Trophoblast cell (in vitro differentiated cells and primary cell): ENCODE results near the gene LINGO3.

Experiments
- DNase-seq, 2 donors: peaks; one replicate each; pipeline ENCODE4 v3.0.0-alpha.2; 2016
- H2AFZ ChIP-seq: 2 replicates; pipeline ENCODE4 v1.6.1; 2013; ENCODE audit warnings: low read length, moderate library complexity, mild to moderate bottlenecking; ENCODE audit not compliant: insufficient read depth, poor library complexity
- H2AK5ac ChIP-seq: 2 replicates; pipeline ENCODE4 v1.6.1; 2013; ENCODE audit warnings: mild to moderate bottlenecking, low read length
- H2BK120ac ChIP-seq: 2 replicates; pipeline ENCODE4 v1.6.1; 2013; ENCODE audit warnings: low read length, mild to moderate bottlenecking, moderate library complexity; ENCODE audit not compliant: insufficient read depth, poor library complexity
- H2BK12ac ChIP-seq: 2 replicates; pipeline ENCODE4 v1.6.1; 2013; ENCODE audit warnings: mild to moderate bottlenecking, low read length, moderate library complexity
- H2BK5ac ChIP-seq: 2 replicates; pipeline ENCODE4 v1.6.1; 2013; ENCODE audit warnings: low read length, low read depth, moderate library complexity, mild to moderate bottlenecking; ENCODE audit not compliant: poor library complexity
- H3K14ac ChIP-seq: 2 replicates; pipeline ENCODE4 v1.6.1; 2013; ENCODE audit warnings: mild to moderate bottlenecking, low read length
- H3K18ac ChIP-seq: 2 replicates; pipeline ENCODE4 v1.6.1; 2013; ENCODE audit warnings: mild to moderate bottlenecking, low read length
- H3K23ac ChIP-seq: 2 replicates; pipeline ENCODE4 v1.6.1; 2013; ENCODE audit warnings: low read length
- H3K27ac ChIP-seq: 2 replicates; pipeline ENCODE4 v1.5.1; 2013; ENCODE audit warnings: low read depth, mild to moderate bottlenecking, inconsistent platforms, low read length, moderate library complexity
- H3K27me3 ChIP-seq: 2 replicates; pipeline ENCODE4 v1.6.1; 2013; ENCODE audit warnings: inconsistent platforms, mild to moderate bottlenecking, low read length, moderate library complexity; ENCODE audit not compliant: insufficient read depth
- H3K36me3 ChIP-seq, 2 experiments: 1 replicate in 1 of 2; 2 replicates in 1 of 2; pipeline ENCODE4 v1.6.1; 2013; ENCODE audit warnings: low read length in 2 of 2, mild to moderate bottlenecking in 2 of 2, moderate library complexity in 1 of 2; ENCODE audit not compliant: insufficient read depth in 2 of 2, control insufficient read depth in 1 of 2
- H3K4ac ChIP-seq: 2 replicates; pipeline ENCODE4 v1.6.1; 2013; ENCODE audit warnings: low read depth, mild to moderate bottlenecking, low read length, moderate library complexity
- H3K4me1 ChIP-seq, 2 experiments: 1 replicate in 1 of 2; 2 replicates in 1 of 2; pipeline ENCODE4 v1.6.1; 2013; ENCODE audit warnings: low read length in 2 of 2, mild to moderate bottlenecking in 2 of 2, moderate library complexity in 1 of 2; ENCODE audit not compliant: insufficient read depth in 2 of 2, control insufficient read depth in 1 of 2
- H3K4me2 ChIP-seq: 2 replicates; pipeline ENCODE4 v1.6.1; 2013; ENCODE audit warnings: inconsistent platforms, mild to moderate bottlenecking, low read length, moderate library complexity
- H3K4me3 ChIP-seq: 2 replicates; pipeline ENCODE4 v1.5.1; 2013; ENCODE audit warnings: mild to moderate bottlenecking, low read depth, low read length, inconsistent platforms
- H3K79me1 ChIP-seq: one replicate; pipeline ENCODE4 v1.6.1; 2013; ENCODE audit warnings: low read length
- H3K79me2 ChIP-seq: 2 replicates; pipeline ENCODE4 v1.6.1; 2013; ENCODE audit warnings: low read length, mild to moderate bottlenecking; ENCODE audit not compliant: control insufficient read depth, insufficient read depth, poor library complexity
- H3K9ac ChIP-seq: 2 replicates; pipeline ENCODE4 v1.6.1; 2013; ENCODE audit warnings: mild to moderate bottlenecking, low read length
- H3K9me3 ChIP-seq: 2 replicates; pipeline ENCODE4 v1.6.1; 2013; ENCODE audit warnings: low read depth, mild to moderate bottlenecking, control low read depth, inconsistent platforms, low read length; ENCODE audit not compliant: insufficient read depth
- H4K12ac ChIP-seq: 2 replicates; pipeline ENCODE4 v1.6.1; 2013; ENCODE audit warnings: low read depth, mild to moderate bottlenecking, low read length, moderate library complexity
- H4K8ac ChIP-seq: 2 replicates; pipeline ENCODE4 v1.6.1; 2013; ENCODE audit warnings: low read depth, mild to moderate bottlenecking, low read length, moderate library complexity
- H4K91ac ChIP-seq: one replicate; pipeline ENCODE4 v1.6.1; 2013; ENCODE audit warnings: low read depth, mild to moderate bottlenecking, low read length, moderate library complexity
- WGBS: extraction: QIAGEN DNeasy Blood & Tissue Kit; methylation state at CpG from one replicate; pipeline ENCODE4 v1.1.7; 2013; ENCODE audit warnings: missing lambda C conversion rate; ENCODE audit not compliant: insufficient read length, insufficient coverage; ENCODE audit errors: extremely low coverage; 5-methylcytosine and 5-hydroxymethylcytosine counted together

Gene LINGO3

DNA sequence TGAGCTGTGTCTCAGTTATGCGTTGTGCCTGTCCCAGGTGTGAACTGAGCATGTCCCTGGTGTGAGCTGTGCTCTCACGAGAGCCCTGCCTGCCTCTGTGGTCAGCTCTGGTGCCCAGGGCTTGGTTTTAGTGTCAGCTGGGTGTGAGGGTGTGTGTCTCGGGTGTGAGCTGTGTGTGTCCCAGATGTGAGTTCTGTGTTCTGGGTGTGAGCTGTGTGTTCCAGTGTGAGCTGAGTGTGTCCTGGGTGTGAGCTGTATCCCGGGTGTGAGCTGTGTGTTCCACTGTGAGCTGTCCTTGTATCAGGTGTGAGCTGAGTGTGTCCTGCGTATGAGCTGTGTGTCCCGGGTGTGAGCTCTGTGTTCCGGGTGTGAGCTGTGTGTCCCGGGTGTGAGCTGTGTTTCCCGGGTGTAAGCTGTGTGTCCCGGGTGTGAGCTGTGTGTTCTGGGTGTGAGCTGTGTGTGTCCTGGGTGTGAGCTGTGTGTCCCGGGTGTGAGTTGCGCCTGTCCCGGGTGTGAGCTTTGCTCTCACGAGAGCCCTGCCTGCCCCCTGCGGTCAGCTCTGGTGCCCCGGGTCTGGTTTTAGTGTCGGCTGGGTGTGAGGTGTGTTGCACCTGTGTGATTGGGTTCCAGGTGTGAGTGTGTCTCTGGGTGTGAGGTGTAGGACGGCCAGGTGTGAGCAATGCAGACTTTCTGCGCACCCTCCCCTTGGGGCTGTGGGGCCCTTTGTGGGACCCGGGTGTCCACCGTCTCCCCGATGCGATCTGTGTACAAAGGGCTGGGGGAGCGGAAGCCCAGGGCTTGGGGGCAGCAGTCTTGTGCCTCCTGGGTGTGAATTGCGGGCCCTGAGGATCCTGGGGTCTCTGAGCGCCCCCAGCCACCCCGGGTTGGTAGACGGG, 18.9 kb downstream of the LINGO3 start:
- Histone ChIP-seq H3K4ac (no peak overlapping the region), H3K9me3 (peaks cover 24% of the 10 kb centered on the region), H3K79me1 (no peaks in the 10 kb centered on the region), H4K8ac (no peak overlapping the region), H3K4me1 (peaks cover 9 to 20% of the 10 kb centered on the region in 2 experiments), H3K27me3 (peaks cover 49% of the 10 kb centered on the region), H2BK120ac (no peak overlapping the region), H3K4me2 (no peak overlapping the region), H2AFZ (no peak overlapping the region), H3K14ac (no peak overlapping the region), H4K91ac (no peak overlapping the region), H2BK5ac (no peak overlapping the region), H3K23ac (no peak overlapping the region), H2BK12ac (no peak overlapping the region), H3K27ac (no peak overlapping the region), H3K9ac (no peak overlapping the region), H3K4me3 (no peak overlapping the region), H2AK5ac (no peak overlapping the region), H3K36me3 (no peaks in the 10 kb centered on the region), H4K12ac (no peak overlapping the region), H3K79me2 (no peaks in the 10 kb centered on the region), H3K18ac (no peak overlapping the region)
- WGBS: no CpG with 5 or more reads among the region's 28 CpGs
- DNase-seq: no peak

DNA sequence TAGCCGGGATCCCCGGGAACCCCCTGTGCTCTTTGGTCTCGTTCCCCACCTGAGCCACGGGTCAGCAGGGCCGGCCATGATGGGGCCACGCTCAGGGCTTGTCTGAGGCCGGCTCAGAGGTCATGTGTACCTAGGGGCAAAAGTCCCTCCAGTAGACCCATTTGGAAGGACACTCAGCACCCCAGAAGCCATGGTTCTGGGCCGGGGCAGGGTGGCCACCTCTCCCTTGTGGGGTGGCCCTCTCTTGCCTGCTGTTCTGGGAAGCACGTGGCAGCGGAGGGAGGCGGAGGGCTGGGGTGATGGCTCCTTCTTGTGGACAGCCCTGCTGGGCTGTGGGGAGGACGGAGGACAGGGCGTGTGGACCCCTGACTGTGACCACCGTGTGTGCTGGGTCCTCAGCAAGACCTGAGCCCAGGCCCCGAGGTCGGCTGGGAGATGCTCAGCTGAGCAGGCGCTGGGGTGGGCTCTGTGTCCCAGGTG, 19.6 kb downstream of the LINGO3 start:
- Histone ChIP-seq H3K18ac (no peak overlapping the region), H3K79me2 (no peaks in the 10 kb centered on the region), H4K91ac (no peak overlapping the region), H3K27ac (no peak overlapping the region), H3K9me3 (peaks cover 20% of the 10 kb centered on the region), H3K4me1 (peaks cover 9 to 20% of the 10 kb centered on the region in 2 experiments), H3K23ac (no peak overlapping the region), H2BK12ac (no peak overlapping the region), H4K8ac (no peak overlapping the region), H4K12ac (no peak overlapping the region), H3K4me2 (no peak overlapping the region), H3K9ac (no peak overlapping the region), H3K27me3 (peaks cover 49% of the 10 kb centered on the region), H3K4ac (no peak overlapping the region), H2BK5ac (no peak overlapping the region), H3K14ac (no peak overlapping the region), H2BK120ac (no peak overlapping the region), H2AFZ (no peak overlapping the region), H3K36me3 (no peaks in the 10 kb centered on the region), H3K79me1 (no peaks in the 10 kb centered on the region), H2AK5ac (no peak overlapping the region), H3K4me3 (no peak overlapping the region)
- DNase-seq: no peak
- no CpG with 5 or more reads among the region's 17 CpGs for WGBS

DNA sequence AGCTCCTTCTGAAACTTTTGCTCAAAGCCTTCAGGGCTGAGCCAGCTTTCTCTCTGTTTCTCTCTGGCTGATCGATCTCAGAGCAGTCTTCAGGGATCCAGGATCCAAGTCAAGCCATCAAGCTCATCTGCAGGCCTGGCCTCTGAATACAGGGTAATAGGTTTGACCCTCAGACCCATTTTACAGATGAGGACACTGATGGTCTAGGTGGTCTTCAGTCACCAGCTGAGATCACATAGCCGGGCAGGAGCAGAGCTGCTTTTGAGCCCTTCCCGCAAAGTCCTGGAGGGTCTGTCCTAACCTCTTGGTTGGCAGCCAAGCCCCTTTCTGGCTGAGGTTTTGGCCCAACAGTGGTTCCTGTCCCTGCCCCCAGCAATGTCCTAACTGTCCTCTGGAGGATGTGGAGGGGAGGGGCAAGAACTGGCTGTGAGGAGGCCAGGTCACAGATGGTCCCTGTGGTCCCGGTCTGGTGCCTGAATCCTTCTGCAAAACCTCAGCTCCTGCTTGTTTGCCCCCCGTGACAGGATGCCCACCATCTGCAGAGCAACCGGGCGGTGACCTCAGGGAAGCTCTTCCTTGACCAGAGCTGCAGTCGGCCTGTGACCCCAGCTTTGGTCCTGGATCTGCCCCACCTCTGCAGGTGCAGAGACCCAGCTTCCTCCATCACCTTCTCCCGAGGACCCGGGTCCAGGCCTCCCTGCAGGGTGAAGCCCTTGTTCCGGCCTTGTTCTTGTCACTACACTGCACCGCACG, 20.2 kb downstream of the LINGO3 start:
- H4K91ac ChIP-seq: no peak overlapping the region
- H2BK5ac ChIP-seq: no peak overlapping the region
- no peaks in the 10 kb centered on the region for H3K79me2 ChIP-seq
- H3K14ac ChIP-seq: no peak overlapping the region
- no peak overlapping the region for H3K18ac ChIP-seq
- no peak overlapping the region for H4K12ac ChIP-seq
- DNase-seq: no peak
- no peak overlapping the region for H2AFZ ChIP-seq
- no peak overlapping the region for H2BK120ac ChIP-seq
- no peak overlapping the region for H3K27ac ChIP-seq
- H2BK12ac ChIP-seq: no peak overlapping the region
- no peak overlapping the region for H2AK5ac ChIP-seq
- no peak overlapping the region for H3K4me2 ChIP-seq
- peaks cover 20% of the 10 kb centered on the region for H3K9me3 ChIP-seq
- no peak overlapping the region for H3K23ac ChIP-seq
- WGBS: no CpG with 5 or more reads among the region's 13 CpGs
- H3K4me1 ChIP-seq: peaks cover 9 to 20% of the 10 kb centered on the region in 2 experiments
- H3K9ac ChIP-seq: no peak overlapping the region
- H3K4me3 ChIP-seq: no peak overlapping the region
- H3K79me1 ChIP-seq: no peaks in the 10 kb centered on the region
- no peak overlapping the region for H4K8ac ChIP-seq
- H3K4ac ChIP-seq: no peak overlapping the region
- peaks cover 49% of the 10 kb centered on the region for H3K27me3 ChIP-seq
- H3K36me3 ChIP-seq: no peaks in the 10 kb centered on the region

DNA sequence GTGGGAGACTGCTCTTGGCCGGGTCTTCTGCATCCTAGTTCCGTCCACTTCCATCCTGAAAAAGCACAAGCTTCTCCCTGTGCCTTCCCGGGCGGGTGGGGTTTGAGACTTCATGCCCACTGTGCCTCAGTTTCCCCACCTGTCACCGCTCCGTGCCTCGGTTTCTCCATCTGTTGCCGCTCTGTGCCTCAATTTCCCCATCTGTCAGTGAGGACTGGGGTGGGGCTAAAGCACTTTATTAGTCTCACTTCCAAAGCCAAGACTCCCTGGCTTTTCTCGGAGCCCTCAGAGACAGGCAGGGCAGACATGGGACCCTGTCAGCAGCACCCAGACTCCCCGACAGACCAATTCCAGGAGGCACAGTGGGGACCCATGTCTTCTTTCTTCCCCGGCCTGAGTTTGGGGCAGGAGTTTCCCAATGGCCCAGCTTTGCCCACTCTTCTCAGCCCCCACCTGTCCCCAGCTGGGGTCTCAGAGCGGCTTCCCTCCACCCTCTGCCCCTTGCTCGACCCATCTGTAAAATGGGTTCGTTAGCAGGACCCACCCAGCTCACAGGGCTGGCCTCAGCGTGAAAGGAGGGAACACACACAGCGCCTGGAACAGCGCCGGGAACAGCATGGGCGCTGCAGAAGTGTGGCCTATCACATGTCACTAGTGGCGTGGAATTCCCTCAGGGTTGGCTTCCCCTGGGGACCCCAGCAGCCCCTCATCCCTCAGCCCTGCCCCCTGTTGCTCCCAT, 21.4 kb downstream of the LINGO3 start:
- Histone ChIP-seq H3K4ac (no peak overlapping the region), H3K4me1 (peaks cover 17 to 26% of the 10 kb centered on the region in 2 experiments), H3K27me3 (peaks cover 40% of the 10 kb centered on the region), H4K8ac (no peak overlapping the region), H3K9ac (no peak overlapping the region), H3K27ac (no peak overlapping the region), H2BK120ac (no peak overlapping the region), H3K23ac (no peak overlapping the region), H3K4me3 (no peak overlapping the region), H2AK5ac (no peak overlapping the region), H2AFZ (no peak overlapping the region), H4K91ac (no peak overlapping the region), H3K14ac (no peak overlapping the region), H3K79me2 (no peaks in the 10 kb centered on the region), H4K12ac (no peak overlapping the region), H3K36me3 (no peaks in the 10 kb centered on the region), H3K79me1 (peaks cover 3% of the 10 kb centered on the region), H3K9me3 (peaks cover 18% of the 10 kb centered on the region), H3K4me2 (no peak overlapping the region), H2BK5ac (no peak overlapping the region), H3K18ac (no peak overlapping the region), H2BK12ac (no peak overlapping the region)
- no CpG with 5 or more reads among the region's 20 CpGs for WGBS
- no peak for DNase-seq
